Spleen (tissue), 7 donors: ENCODE data around the gene GABBR2.

Experiments
- POLR2A ChIP-seq, 3 donors: fragments of 450-650 bp; IDR thresholded peaks; one replicate each; pipeline ENCODE4 v1.5.1; 2017; ENCODE audit warnings: antibody characterized with exemption in 3 of 3, mild to moderate bottlenecking in 1 of 3
- POLR2AphosphoS5 ChIP-seq, 3 donors: sonication (generic); formaldehyde crosslinking; IDR thresholded peaks; one replicate each; pipeline ENCODE4 v1.5.1; 2017; ENCODE audit warnings: antibody characterized with exemption in 3 of 3
- TF ChIP-seq, protein P1 (sequence below), 11 experiments: fragments of 200-600 bp in 7 of 11; fragments of 450-650 bp in 4 of 11; sonication (generic) in 4 of 11; IDR thresholded peaks in 8 of 11; conservative IDR thresholded peaks in 3 of 11; 1 replicate in 7 of 11; 2 replicates in 4 of 11; pipeline versions ENCODE4 v1.4.0 to v1.8.0; 2016 to 2021; ENCODE audit warnings: antibody characterized with exemption in 11 of 11, inconsistent platforms in 4 of 11, mild to moderate bottlenecking in 1 of 11
- donor health status: DM: no; HTN: no; CAD: no; lungs with moderate emphysema.
- donor health status: DM: no; HTN: no; CAD: no.
- donor health status: DM: no; HTN: no; CAD: no.

DNA sequence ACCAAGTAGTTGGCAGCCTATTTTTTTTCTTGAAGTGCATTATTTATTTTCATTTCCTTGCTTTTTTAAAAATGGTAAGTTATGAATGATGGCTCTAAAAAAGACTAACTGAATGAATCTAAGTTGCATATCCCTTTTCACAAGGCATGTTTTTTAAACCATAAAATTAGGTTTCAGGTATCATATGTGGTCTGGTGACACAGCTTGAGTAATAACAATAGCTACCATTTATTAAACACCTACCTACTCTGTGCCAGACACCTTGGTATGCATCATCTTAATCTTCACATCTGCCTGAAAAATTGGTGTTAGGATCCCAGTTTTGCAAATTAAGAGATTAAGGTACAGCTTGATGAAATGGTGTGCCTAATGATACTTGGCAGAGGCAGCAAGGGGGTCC lies 4.3 kb upstream of the GABBR2 start:
- TF ChIP-seq, protein P1, sequence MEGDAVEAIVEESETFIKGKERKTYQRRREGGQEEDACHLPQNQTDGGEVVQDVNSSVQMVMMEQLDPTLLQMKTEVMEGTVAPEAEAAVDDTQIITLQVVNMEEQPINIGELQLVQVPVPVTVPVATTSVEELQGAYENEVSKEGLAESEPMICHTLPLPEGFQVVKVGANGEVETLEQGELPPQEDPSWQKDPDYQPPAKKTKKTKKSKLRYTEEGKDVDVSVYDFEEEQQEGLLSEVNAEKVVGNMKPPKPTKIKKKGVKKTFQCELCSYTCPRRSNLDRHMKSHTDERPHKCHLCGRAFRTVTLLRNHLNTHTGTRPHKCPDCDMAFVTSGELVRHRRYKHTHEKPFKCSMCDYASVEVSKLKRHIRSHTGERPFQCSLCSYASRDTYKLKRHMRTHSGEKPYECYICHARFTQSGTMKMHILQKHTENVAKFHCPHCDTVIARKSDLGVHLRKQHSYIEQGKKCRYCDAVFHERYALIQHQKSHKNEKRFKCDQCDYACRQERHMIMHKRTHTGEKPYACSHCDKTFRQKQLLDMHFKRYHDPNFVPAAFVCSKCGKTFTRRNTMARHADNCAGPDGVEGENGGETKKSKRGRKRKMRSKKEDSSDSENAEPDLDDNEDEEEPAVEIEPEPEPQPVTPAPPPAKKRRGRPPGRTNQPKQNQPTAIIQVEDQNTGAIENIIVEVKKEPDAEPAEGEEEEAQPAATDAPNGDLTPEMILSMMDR (IDR thresholded peaks at IDR 0.05 in 8 of 11, conservative IDR thresholded peaks at IDR 0.05 in 3 of 11) = no peak
- TF ChIP-seq POLR2AphosphoS5 (IDR thresholded peaks at IDR 0.05) = no peak
- TF ChIP-seq POLR2A (IDR thresholded peaks at IDR 0.05) = no peak
